Upper lobe of right lung (tissue), 1 donor: Measurements from ENCODE around the gene CERS6. TPM values are rescaled to one million over a fixed set of nuclear protein-coding genes. Genes with fewer than 3 reads are reported as not detected.
A peak's percentile ranks its signal among the peaks of the same experiment; 100 is the strongest.

Source experiments
- ATAC-seq: fragments of 200-7000 bp; cut with Tn5 transposase; one replicate; pipeline ENCODE4 v1.9.1; 2020; ENCODE audit warnings: mild to moderate bottlenecking, moderate library complexity
- DNase-seq: peaks from one replicate; pipeline ENCODE4 v3.0.0-alpha.2; 2020
- H3K27ac ChIP-seq: fragments of 200-600 bp; one replicate; pipeline ENCODE4 v1.8.0; 2022
- H3K27me3 ChIP-seq: fragments of 200-600 bp; one replicate; pipeline ENCODE4 v1.8.0; 2022; ENCODE audit warnings: mild to moderate bottlenecking
- H3K36me3 ChIP-seq: fragments of 200-600 bp; one replicate; pipeline ENCODE4 v1.8.0; 2022
- H3K4me1 ChIP-seq: fragments of 200-600 bp; one replicate; pipeline ENCODE4 v1.8.0; 2022
- H3K4me3 ChIP-seq: fragments of 200-600 bp; one replicate; pipeline ENCODE4 v1.8.0; 2022; ENCODE audit warnings: mild to moderate bottlenecking
- H3K9me3 ChIP-seq: fragments of 200-600 bp; one replicate; pipeline ENCODE4 v1.8.0; 2022
- intact Hi-C: fragments of 100-400 bp; cut with DNase I; formaldehyde crosslinking; loops from one replicate; pipeline ENCODE4 v1.11.0; 2022
- total RNA-seq: library from RNA; stranded (reverse); fragmentation: NEBNext Ultra II Directional; extraction: Animal tissue kit (Norgen Biotek cat#: 25700); gene quantifications from one replicate; pipeline ENCODE4 v1.2.1, GENCODE V29; 2021
- TF ChIP-seq, protein P1 (sequence below): fragments of 200-600 bp; IDR thresholded peaks from one replicate; pipeline ENCODE4 v1.8.0; 2022; ENCODE audit warnings: antibody characterized with exemption
- donor health status: DM: no; HTN: yes; CAD: no; lungs with severe emphysema.

The CERS6 gene
- total RNA-seq, 1 donor from 2014 or later = 17.8 TPM

DNA sequence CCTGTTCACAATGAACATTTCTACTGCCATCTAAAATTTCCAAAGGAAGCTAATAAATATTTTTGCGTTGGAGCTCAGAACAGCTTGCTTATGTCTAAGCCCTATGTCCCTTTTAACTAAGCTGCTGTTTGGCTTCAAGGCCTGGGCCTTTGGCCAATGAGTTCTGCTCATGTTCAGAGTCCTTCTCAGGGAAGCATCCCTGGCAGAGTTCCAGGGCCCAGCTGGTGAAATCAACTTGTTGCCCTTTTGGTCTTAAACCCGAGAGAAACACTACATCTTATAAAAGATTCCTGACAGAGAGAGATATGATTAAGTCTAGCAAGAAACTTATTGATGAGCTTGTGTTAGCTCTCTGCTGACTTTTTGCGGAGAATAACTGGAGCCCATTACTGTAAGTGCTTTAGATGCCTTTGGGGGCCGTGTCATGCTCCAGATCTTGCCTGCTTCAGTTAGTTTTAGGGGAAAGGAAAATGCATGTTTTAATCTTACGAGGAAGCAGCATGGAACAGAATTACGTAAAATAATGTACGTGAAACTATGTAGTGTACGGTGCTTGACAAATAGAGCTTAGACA is 243.9 kb downstream of the CERS6 start:
- ATAC-seq = no peak
- TF ChIP-seq, protein P1, sequence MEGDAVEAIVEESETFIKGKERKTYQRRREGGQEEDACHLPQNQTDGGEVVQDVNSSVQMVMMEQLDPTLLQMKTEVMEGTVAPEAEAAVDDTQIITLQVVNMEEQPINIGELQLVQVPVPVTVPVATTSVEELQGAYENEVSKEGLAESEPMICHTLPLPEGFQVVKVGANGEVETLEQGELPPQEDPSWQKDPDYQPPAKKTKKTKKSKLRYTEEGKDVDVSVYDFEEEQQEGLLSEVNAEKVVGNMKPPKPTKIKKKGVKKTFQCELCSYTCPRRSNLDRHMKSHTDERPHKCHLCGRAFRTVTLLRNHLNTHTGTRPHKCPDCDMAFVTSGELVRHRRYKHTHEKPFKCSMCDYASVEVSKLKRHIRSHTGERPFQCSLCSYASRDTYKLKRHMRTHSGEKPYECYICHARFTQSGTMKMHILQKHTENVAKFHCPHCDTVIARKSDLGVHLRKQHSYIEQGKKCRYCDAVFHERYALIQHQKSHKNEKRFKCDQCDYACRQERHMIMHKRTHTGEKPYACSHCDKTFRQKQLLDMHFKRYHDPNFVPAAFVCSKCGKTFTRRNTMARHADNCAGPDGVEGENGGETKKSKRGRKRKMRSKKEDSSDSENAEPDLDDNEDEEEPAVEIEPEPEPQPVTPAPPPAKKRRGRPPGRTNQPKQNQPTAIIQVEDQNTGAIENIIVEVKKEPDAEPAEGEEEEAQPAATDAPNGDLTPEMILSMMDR = no peak
- no peak overlapping the region for H3K27ac ChIP-seq
- no peaks in the 10 kb centered on the region for H3K4me1 ChIP-seq
- no peaks in the 10 kb centered on the region for H3K36me3 ChIP-seq
- no peaks in the 10 kb centered on the region for H3K27me3 ChIP-seq
- intact Hi-C loops = no loop called here
- no peak for DNase-seq
- no peaks in the 10 kb centered on the region for H3K9me3 ChIP-seq
- H3K4me3 ChIP-seq = no peak overlapping the region

DNA sequence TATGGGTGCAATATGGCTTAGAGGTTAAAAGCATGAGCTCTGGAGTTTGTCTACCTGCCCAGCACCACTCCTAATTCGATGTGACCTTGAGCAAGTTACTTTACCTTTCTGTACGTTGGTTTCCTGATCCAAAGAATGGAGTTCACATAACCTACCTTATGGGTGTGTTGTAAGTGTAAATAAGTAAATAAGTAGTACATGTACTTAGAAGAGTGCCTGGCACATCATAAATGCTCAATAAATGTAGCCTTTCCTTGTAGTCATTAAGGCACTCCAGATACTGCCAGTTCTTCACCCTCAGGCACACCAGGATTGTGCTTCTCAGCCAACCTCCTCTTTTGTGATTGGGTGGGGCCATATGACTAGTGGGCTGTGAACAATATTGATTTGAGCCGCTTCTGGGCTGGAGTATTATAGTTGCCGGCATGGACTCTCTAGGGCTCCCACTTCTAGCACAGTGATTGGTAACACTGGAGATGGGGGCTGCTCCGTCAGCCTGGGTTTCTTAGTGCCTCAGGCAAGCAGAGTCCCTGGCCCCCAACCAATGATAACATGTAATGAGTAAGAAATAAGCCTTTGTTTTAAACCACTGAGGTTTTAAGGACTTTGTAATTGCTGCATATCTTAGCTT is 244.7 kb downstream of the CERS6 start:
- no peaks in the 10 kb centered on the region for H3K9me3 ChIP-seq
- no peak overlapping the region for H3K27ac ChIP-seq
- H3K27me3 ChIP-seq = no peaks in the 10 kb centered on the region
- no peaks in the 10 kb centered on the region for H3K4me1 ChIP-seq
- DNase-seq (no peak), ATAC-seq (no peak)
- no peak overlapping the region for H3K4me3 ChIP-seq
- H3K36me3 ChIP-seq = no peaks in the 10 kb centered on the region
- intact Hi-C loops = no loop called here
- TF ChIP-seq, protein P1 = no peak

- H3K9me3 ChIP-seq = no peaks in the 10 kb centered on the region
- no peak overlapping the region for H3K4me3 ChIP-seq
- no peaks in the 10 kb centered on the region for H3K27me3 ChIP-seq
- DNase-seq = no peak
- H3K36me3 ChIP-seq = no peaks in the 10 kb centered on the region
- no peak for ATAC-seq
- H3K4me1 ChIP-seq = no peaks in the 10 kb centered on the region
- no peak overlapping the region for H3K27ac ChIP-seq
- TF ChIP-seq, protein P1 = no peak
- intact Hi-C loops = no loop called here
Measured at GRCh38 chr2:168702579-168702978, 246.5 kb downstream of the CERS6 start.

DNA sequence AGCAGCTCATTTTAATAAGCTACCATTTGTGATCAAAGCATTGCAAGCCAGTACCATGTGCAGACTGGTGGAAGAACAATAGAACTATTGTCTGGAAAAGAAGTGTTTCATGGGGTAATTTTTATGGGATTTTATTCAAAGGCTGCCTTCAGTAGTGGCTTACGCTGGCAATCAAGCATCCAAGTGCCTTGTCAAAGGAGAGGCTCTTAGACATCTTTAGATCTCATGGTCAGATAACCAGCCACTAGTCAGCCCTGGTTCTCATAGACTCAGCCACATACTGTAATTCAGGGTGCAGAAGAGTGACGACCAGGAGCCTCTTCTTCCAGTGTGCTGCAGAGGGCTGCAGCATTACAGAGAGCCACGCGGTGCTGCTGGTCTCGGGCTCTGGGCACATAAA is 247.9 kb downstream of the CERS6 start:
- H3K9me3 ChIP-seq = no peaks in the 10 kb centered on the region
- no peaks in the 10 kb centered on the region for H3K36me3 ChIP-seq
- ATAC-seq (no peak), DNase-seq (no peak)
- TF ChIP-seq, protein P1 = no peak
- no peaks in the 10 kb centered on the region for H3K27me3 ChIP-seq
- no peak overlapping the region for H3K27ac ChIP-seq
- no peak overlapping the region for H3K4me3 ChIP-seq
- intact Hi-C loops = no loop called here
- no peaks in the 10 kb centered on the region for H3K4me1 ChIP-seq

DNA sequence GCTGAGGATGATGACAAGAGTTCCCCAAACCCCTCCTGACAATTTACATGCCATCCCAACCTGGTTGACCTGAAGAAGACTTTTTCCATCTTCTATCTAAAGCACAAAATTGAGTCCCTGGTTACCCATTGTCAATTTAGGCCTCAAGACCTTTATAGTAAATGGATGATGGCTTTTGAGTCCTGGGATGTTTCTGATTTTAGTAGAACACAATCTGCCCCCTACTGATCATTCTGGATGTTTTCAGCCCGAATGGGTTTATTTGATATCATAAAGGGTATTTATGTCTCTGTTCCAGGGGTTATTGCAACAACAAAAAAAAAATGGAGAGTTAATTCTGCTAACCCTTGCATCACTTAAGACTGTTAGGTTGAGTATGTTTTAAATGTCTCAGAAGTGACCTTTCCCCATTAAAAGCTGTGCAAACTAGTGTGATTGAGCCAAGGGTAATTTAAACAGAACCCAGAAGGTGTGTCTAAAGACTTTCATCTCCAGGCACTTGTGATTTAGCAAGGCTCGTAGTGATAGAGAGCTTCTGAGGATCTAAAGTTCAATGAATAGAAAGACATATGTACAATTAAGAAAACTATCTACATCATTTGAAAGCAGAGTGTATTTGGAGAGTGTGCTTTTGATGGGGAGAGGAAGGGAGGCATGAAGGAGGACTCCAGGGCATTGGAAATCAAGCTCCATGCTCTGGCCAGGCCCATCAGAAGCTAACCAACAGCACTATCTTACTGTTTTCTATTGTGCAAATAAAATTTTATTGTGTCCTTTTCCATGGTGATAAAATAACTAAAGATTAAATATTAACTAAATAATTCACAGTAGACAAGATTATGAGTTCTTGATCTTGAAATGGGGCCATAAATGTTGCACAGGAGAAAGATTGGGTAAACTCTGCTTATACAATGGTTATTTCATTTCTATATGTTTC is 249.7 kb downstream of the CERS6 start:
- ATAC-seq (peak; percentile 51), DNase-seq (no peak)
- Histone ChIP-seq H3K27ac (no peak overlapping the region), H3K9me3 (no peaks in the 10 kb centered on the region), H3K27me3 (no peaks in the 10 kb centered on the region), H3K4me1 (no peaks in the 10 kb centered on the region), H3K36me3 (no peaks in the 10 kb centered on the region), H3K4me3 (no peak overlapping the region)
- intact Hi-C loops = no loop called here
- TF ChIP-seq, protein P1 = peak; percentile 28
